ENCODE results near the gene SFSWAP. TPM values are rescaled to one million over a fixed set of nuclear protein-coding genes. Genes with fewer than 3 reads are reported as not detected.

The SFSWAP gene
- total RNA-seq, 4 donors from 2014 or later: 45.9 to 66.2 (median 55.4) TPM

- no peak overlapping the region for H3K4me3 ChIP-seq
- intact Hi-C loops (cut with DNase I; ENCODE audit: low total_unique reads): no loop called here
- in situ Hi-C loops (cut with MboI; ENCODE audit: low pct_ligation_motif_present in 1 of 4, low pct_unique_long_range_greater_than_20kb in 1 of 4, low sequenced_read_pairs in 3 of 4): no loop called here
These were observed 90.5 kb downstream of the SFSWAP start for GRCh38 chr12:131801254-131801866.

GRCh38 chr12:131803961-131804521, 93.2 kb downstream of the SFSWAP start:
- peaks cover 0 to 10% (median 3%) of the 10 kb centered on the region in 4 donors for H3K36me3 ChIP-seq
- whole genome bisulfite sequencing, 2 donors (ENCODE audit: low coverage in 1 of 2): 21 to 24% methylated on average over 4 to 11 of the region's 11 CpGs
- TF ChIP-seq POLR2A (IDR thresholded peaks at IDR 0.05) (no peak), CTCF (IDR thresholded peaks at IDR 0.05) (no peak), EP300 (IDR thresholded peaks at IDR 0.05; ENCODE audit: low read depth) (no peak), POLR2AphosphoS5 (IDR thresholded peaks at IDR 0.05) (no peak)
- no peaks in the 10 kb centered on the region for H3K9me3 ChIP-seq
- H3K4me1 ChIP-seq: peaks cover 0 to 10% (median 5%) of the 10 kb centered on the region in 4 donors
- H3K27ac ChIP-seq: no peak overlapping the region
- H3K4me3 ChIP-seq: no peak overlapping the region
- intact Hi-C loops (cut with DNase I; ENCODE audit: low total_unique reads): no loop called here
- peak; percentile 26 for DNase-seq
- in situ Hi-C loops (cut with MboI; ENCODE audit: low pct_ligation_motif_present in 1 of 4, low pct_unique_long_range_greater_than_20kb in 1 of 4, low sequenced_read_pairs in 3 of 4): no loop called here
- no peaks in the 10 kb centered on the region for H3K27me3 ChIP-seq

More at GRCh38 chr12:131801254-131801866, 90.5 kb downstream of the SFSWAP start:
- Histone ChIP-seq H3K36me3 (peaks cover 0 to 20% (median 8%) of the 10 kb centered on the region in 4 donors), H3K27ac (no peak overlapping the region), H3K4me1 (peaks cover 0 to 10% (median 5%) of the 10 kb centered on the region in 4 donors), H3K27me3 (no peaks in the 10 kb centered on the region), H3K9me3 (no peaks in the 10 kb centered on the region)
- DNase-seq: no peak
- TF ChIP-seq POLR2A (IDR thresholded peaks at IDR 0.05) (no peak), CTCF (IDR thresholded peaks at IDR 0.05) (no peak), POLR2AphosphoS5 (IDR thresholded peaks at IDR 0.05) (no peak), EP300 (IDR thresholded peaks at IDR 0.05; ENCODE audit: low read depth) (no peak)
- WGBS, 2 donors (ENCODE audit: low coverage in 1 of 2): 79 to 89% methylated on average over 4 to 26 of the region's 35 CpGs

GRCh38 chr12:131805421-131805820, 94.5 kb downstream of the SFSWAP start:
- intact Hi-C loops (cut with DNase I; ENCODE audit: low total_unique reads): no loop called here
- no peaks in the 10 kb centered on the region for H3K27me3 ChIP-seq
- no peak overlapping the region for H3K4me3 ChIP-seq
- no peaks in the 10 kb centered on the region for H3K9me3 ChIP-seq
- DNase-seq: no peak
- TF ChIP-seq POLR2AphosphoS5 (IDR thresholded peaks at IDR 0.05): no peak
- TF ChIP-seq POLR2A (IDR thresholded peaks at IDR 0.05): no peak
- no peak for TF ChIP-seq CTCF (IDR thresholded peaks at IDR 0.05)
- no peak for TF ChIP-seq EP300 (IDR thresholded peaks at IDR 0.05; ENCODE audit: low read depth)
- H3K36me3 ChIP-seq: peaks cover 0 to 5% (median 0%) of the 10 kb centered on the region in 4 donors
- 70 to 88% methylated on average over 5 of the region's 5 CpGs for WGBS, 2 donors (ENCODE audit: low coverage in 1 of 2)
- H3K27ac ChIP-seq: no peak overlapping the region
- peaks cover 0 to 10% (median 5%) of the 10 kb centered on the region in 4 donors for H3K4me1 ChIP-seq
- in situ Hi-C loops (cut with MboI; ENCODE audit: low pct_ligation_motif_present in 1 of 4, low pct_unique_long_range_greater_than_20kb in 1 of 4, low sequenced_read_pairs in 3 of 4): no loop called here

GRCh38 chr12:131806674-131807073, 95.8 kb downstream of the SFSWAP start:
- in situ Hi-C loops (cut with MboI; ENCODE audit: low pct_ligation_motif_present in 1 of 4, low pct_unique_long_range_greater_than_20kb in 1 of 4, low sequenced_read_pairs in 3 of 4): no loop called here

More at GRCh38 chr12:131806674-131807073, 95.8 kb downstream of the SFSWAP start:
- Histone ChIP-seq H3K4me3 (no peak overlapping the region), H3K36me3 (peaks cover 0 to 5% (median 0%) of the 10 kb centered on the region in 4 donors), H3K9me3 (no peaks in the 10 kb centered on the region), H3K4me1 (peaks cover 0 to 10% (median 5%) of the 10 kb centered on the region in 4 donors), H3K27me3 (no peaks in the 10 kb centered on the region), H3K27ac (no peak overlapping the region)
- 63 to 69% methylated on average over 7 of the region's 7 CpGs for WGBS, 2 donors (ENCODE audit: low coverage in 1 of 2)
- intact Hi-C loops (cut with DNase I; ENCODE audit: low total_unique reads): no loop called here
- DNase-seq: no peak
- TF ChIP-seq CTCF (IDR thresholded peaks at IDR 0.05) (no peak), POLR2AphosphoS5 (IDR thresholded peaks at IDR 0.05) (no peak), POLR2A (IDR thresholded peaks at IDR 0.05) (no peak), EP300 (IDR thresholded peaks at IDR 0.05; ENCODE audit: low read depth) (no peak)

Data from transverse colon (tissue), 4 donors.